ENCODE results near the gene UQCRC2.

UQCRC2 gene

DNA sequence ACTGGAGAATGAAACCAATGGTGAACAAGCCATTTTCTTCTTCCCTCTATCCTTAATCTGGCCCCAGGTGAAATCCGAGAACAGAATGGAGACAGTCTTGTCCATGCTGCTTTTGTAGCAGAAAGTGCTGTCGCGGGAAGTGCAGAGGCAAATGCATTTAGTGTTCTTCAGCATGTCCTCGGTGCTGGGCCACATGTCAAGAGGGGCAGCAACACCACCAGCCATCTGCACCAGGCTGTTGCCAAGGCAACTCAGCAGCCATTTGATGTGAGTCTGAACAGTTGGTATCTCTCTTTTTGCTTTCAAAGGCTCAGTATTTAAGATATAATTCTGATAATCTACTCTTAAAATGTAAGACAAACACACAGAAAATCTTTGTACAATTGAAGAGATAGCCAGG lies 18.7 kb downstream of the UQCRC2 start:
- ChIA-PET CTCF (no interaction called here), POLR2A (no interaction called here)
- Histone ChIP-seq H3K4me3 (ENCODE audit: low read depth, low read length) (no peak overlapping the region), H3K4me1 (ENCODE audit: control insufficient read depth, insufficient read depth, low read length) (no peaks in the 10 kb centered on the region), H3K9me3 (ENCODE audit: control insufficient read depth, insufficient read depth, low read depth, low read length) (no peaks in the 10 kb centered on the region), H3K36me3 (ENCODE audit: control insufficient read depth in 2 of 2, insufficient read depth in 1 of 2, low read length in 2 of 2) (peaks cover 55 to 97% of the 10 kb centered on the region in 2 experiments), H3K27ac (ENCODE audit: extremely low read depth, low read depth, low read length) (no peak overlapping the region)
- TF ChIP-seq ZNF423 (tag by site-specific recombination; IDR thresholded peaks at IDR 0.05) (no peak), ZNF112 (tag by site-specific recombination; IDR thresholded peaks at IDR 0.05) (no peak), ZNF704 (tag by site-specific recombination; IDR thresholded peaks at IDR 0.05) (no peak), ZNF266 (tag by site-specific recombination; IDR thresholded peaks at IDR 0.05; ENCODE audit: low read depth) (no peak), ZNF146 (tag by site-specific recombination; IDR thresholded peaks at IDR 0.05) (no peak), MEIS1 (CRISPR knock-in tag; IDR thresholded peaks at IDR 0.05; ENCODE audit: borderline replicate concordance) (no peak), ZBTB48 (tag by site-specific recombination; IDR thresholded peaks at IDR 0.05) (no peak), ZNF660 (tag by site-specific recombination; IDR thresholded peaks at IDR 0.05) (no peak), OVOL3 (tag by site-specific recombination; IDR thresholded peaks at IDR 0.05) (no peak), KLF9 (tag by site-specific recombination; IDR thresholded peaks at IDR 0.05; ENCODE audit: low read depth) (no peak), ZBTB6 (tag by site-specific recombination; IDR thresholded peaks at IDR 0.05) (no peak), ZNF121 (tag by site-specific recombination; IDR thresholded peaks at IDR 0.05) (no peak), PATZ1 (tag by site-specific recombination; IDR thresholded peaks at IDR 0.05) (no peak), ZBTB11 (tag by site-specific recombination; conservative IDR thresholded peaks at IDR 0.05; ENCODE audit: low read depth) (no peak), GFI1B (tag by site-specific recombination; IDR thresholded peaks at IDR 0.05) (no peak), ZNF214 (tag by site-specific recombination; IDR thresholded peaks at IDR 0.05; ENCODE audit: borderline replicate concordance) (no peak), EGR2 (tag by site-specific recombination; IDR thresholded peaks at IDR 0.05; ENCODE audit: low read depth) (no peak), ZNF558 (tag by site-specific recombination; IDR thresholded peaks at IDR 0.05) (no peak)
- TF ChIP-seq, protein P1, sequence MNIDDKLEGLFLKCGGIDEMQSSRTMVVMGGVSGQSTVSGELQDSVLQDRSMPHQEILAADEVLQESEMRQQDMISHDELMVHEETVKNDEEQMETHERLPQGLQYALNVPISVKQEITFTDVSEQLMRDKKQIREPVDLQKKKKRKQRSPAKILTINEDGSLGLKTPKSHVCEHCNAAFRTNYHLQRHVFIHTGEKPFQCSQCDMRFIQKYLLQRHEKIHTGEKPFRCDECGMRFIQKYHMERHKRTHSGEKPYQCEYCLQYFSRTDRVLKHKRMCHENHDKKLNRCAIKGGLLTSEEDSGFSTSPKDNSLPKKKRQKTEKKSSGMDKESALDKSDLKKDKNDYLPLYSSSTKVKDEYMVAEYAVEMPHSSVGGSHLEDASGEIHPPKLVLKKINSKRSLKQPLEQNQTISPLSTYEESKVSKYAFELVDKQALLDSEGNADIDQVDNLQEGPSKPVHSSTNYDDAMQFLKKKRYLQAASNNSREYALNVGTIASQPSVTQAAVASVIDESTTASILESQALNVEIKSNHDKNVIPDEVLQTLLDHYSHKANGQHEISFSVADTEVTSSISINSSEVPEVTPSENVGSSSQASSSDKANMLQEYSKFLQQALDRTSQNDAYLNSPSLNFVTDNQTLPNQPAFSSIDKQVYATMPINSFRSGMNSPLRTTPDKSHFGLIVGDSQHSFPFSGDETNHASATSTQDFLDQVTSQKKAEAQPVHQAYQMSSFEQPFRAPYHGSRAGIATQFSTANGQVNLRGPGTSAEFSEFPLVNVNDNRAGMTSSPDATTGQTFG (tag by site-specific recombination; IDR thresholded peaks at IDR 0.05; ENCODE audit: borderline replicate concordance): no peak
